Ishikawa (cell line): ENCODE measurements around the gene TAAR6.

ENCODE experiments used
- CREB1 ChIP-seq: IDR thresholded peaks from 2 replicates; pipeline ENCODE4 v1.6.1; 2012; ENCODE audit warnings: low read depth
- EP300 ChIP-seq: IDR thresholded peaks from 2 replicates; pipeline ENCODE4 v1.6.1; 2012; ENCODE audit warnings: borderline replicate concordance
- NFIC ChIP-seq: IDR thresholded peaks from 2 replicates; pipeline ENCODE4 v1.6.1; 2012
- REST ChIP-seq: IDR thresholded peaks from 2 replicates; pipeline ENCODE4 v1.6.1; 2012; ENCODE audit warnings: low read depth, mild to moderate bottlenecking
- TAF1 ChIP-seq: IDR thresholded peaks from 2 replicates; pipeline ENCODE4 v1.6.1; 2012; ENCODE audit warnings: low read depth, mild to moderate bottlenecking

DNA sequence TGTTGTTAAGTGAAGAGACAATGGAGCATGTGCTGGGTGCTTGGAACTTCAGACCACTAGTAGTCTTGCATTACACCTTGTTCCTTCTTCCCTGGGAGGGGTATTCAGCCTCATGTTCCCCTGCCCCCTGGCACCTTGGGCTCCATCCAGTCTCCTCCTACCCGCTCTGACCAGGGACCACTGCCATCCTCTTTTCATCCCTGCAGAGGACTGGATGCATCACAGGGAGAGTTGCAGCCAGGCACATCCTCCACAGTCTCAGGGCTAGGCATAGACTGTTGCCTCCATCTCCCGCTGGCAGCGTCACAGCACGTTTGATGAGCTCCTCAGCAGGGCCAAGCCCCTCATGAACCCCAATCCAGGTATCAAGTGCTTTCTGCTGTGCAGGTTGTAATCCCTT is 18.9 kb upstream of the TAAR6 start:
- TF ChIP-seq CREB1 (no peak), EP300 (no peak), REST (no peak), TAF1 (no peak), NFIC (no peak)
